Caco-2 (cell line): ENCODE results near the gene NPSR1. TPM values are rescaled to one million over a fixed set of nuclear protein-coding genes. Genes with fewer than 3 reads are reported as not detected.

Source experiments
- BruUV-seq: library from RNA; stranded (reverse); fragments of 400-500 nt; replicated peaks from 2 replicates; lab custom pipeline; 2021; lab: Mats Ljungman, UMichigan
- CTCF ChIA-PET: fragments of 300-600 bp; sonication (Branson Sonifier 250); formaldehyde crosslinking; loops from one replicate; lab custom pipeline; 2022; ENCODE audit warnings: antibody characterized with exemption; lab: Charles Lee
- POLR2A ChIA-PET: fragments of 300-600 bp; sonication (Branson Sonifier 250); formaldehyde crosslinking; loops from one replicate; lab custom pipeline; 2022; ENCODE audit warnings: antibody characterized with exemption; lab: Charles Lee
- DNase-seq, 2 experiments: peaks; one replicate each; pipeline versions ENCODE4 v3.0.0 to v3.0.0-alpha.2; 2020 to 2022
- H3K27me3 ChIP-seq: replicated peaks from 2 replicates; pipeline ENCODE4 v1.6.0; 2011; ENCODE audit warnings: low read length; ENCODE audit not compliant: control insufficient read depth, insufficient read depth
- H3K36me3 ChIP-seq: 2 replicates; pipeline ENCODE4 v1.5.1; 2011; ENCODE audit warnings: low read length; ENCODE audit not compliant: control insufficient read depth, insufficient read depth
- H3K4me1 ChIP-seq: fragments of 250-450 bp; sonication (Bioruptor Pico); 2 replicates; pipeline ENCODE4 v1.5.1; 2020; ENCODE audit warnings: mild to moderate bottlenecking
- H3K4me3 ChIP-seq: 2 replicates; pipeline ENCODE4 v1.5.1; 2011; ENCODE audit warnings: low read depth, mild to moderate bottlenecking, control low read depth, low read length
- H3K9me3 ChIP-seq: fragments of 250-450 bp; sonication (Bioruptor Pico); 2 replicates; pipeline ENCODE4 v1.5.1; 2020; ENCODE audit warnings: mild to moderate bottlenecking, moderate library complexity
- H3K27ac Mint-ChIP-seq: one replicate; pipeline ENCODE4 v1.8.0; 2022; ENCODE audit warnings: mixed read lengths; ENCODE audit not compliant: unreplicated experiment
- H3K27me3 Mint-ChIP-seq: one replicate; pipeline ENCODE4 v1.8.0; 2022; ENCODE audit warnings: mixed read lengths; ENCODE audit not compliant: insufficient read depth, unreplicated experiment
- H3K36me3 Mint-ChIP-seq: one replicate; pipeline ENCODE4 v1.8.0; 2022; ENCODE audit warnings: mild to moderate bottlenecking, mixed read lengths; ENCODE audit not compliant: insufficient read depth, unreplicated experiment
- H3K4me1 Mint-ChIP-seq: one replicate; pipeline ENCODE4 v1.8.0; 2022; ENCODE audit warnings: low read depth, mixed read lengths; ENCODE audit not compliant: unreplicated experiment
- H3K4me3 Mint-ChIP-seq: one replicate; pipeline ENCODE4 v1.8.0; 2022; ENCODE audit warnings: mild to moderate bottlenecking, moderate library complexity, mixed read lengths; ENCODE audit not compliant: unreplicated experiment
- H3K9me3 Mint-ChIP-seq: one replicate; pipeline ENCODE4 v1.8.0; 2022; ENCODE audit warnings: mixed read lengths; ENCODE audit not compliant: unreplicated experiment
- intact Hi-C: fragments of 100-400 bp; cut with micrococcal nuclease; formaldehyde crosslinking; loops from one replicate; pipeline ENCODE4 v1.10.0; 2022; ENCODE audit not compliant: unreplicated experiment
- total RNA-seq: library from RNA; stranded (reverse); gene quantifications from 2 replicates; pipeline ENCODE4 v1.2.3, GENCODE V29; 2022
- TF ChIP-seq, protein P1 (sequence below), 2 experiments: fragments of 200-600 bp in 1 of 2; IDR thresholded peaks; 1 replicate in 1 of 2; 2 replicates in 1 of 2; pipeline versions ENCODE4 v1.5.1 to v1.8.0; 2011 to 2022; ENCODE audit warnings: antibody characterized with exemption in 1 of 2, control low read depth in 1 of 2, inconsistent platforms in 1 of 2, low read depth in 1 of 2, low read length in 1 of 2, mild to moderate bottlenecking in 1 of 2, moderate library complexity in 1 of 2; ENCODE audit not compliant: insufficient read depth in 1 of 2, severe bottlenecking in 1 of 2, unreplicated experiment in 1 of 2

The NPSR1 gene
- total RNA-seq, 1 experiment from 2014 or later, result not detected

DNA sequence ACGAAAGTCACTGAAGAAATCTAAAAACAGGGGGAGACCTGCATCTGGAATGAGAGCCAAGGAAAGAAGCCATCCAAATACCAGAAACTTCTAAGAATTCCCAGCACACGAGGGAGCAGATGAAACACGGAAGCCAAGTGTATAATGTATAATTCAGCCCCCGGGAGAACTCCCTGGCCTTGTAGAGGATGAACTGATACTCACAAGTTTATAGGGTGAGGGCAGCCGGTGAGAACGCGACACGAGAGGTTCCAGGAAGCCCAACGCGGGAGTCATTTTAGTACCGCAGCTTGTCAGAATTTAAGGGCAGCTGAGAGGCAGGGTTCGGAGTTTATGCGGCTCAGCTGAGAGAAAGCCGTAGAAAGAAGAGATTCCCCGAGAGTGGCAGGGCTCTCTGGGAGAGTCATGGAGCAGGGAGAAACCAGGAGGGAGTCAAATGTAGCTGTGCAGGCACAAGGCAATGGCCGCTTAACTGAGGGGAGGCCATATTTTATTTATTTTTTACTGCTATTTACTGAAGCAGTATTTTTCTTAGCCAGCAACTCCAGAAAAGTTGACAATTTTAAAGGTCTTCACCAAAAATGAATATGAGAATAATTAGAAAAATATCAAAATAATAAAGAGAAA lies 164.0 kb downstream of the NPSR1 start:
- Histone ChIP-seq H3K36me3 (no peaks in the 10 kb centered on the region), H3K4me3 (no peak overlapping the region), H3K9me3 (no peaks in the 10 kb centered on the region), H3K27me3 (no peaks in the 10 kb centered on the region), H3K4me1 (no peaks in the 10 kb centered on the region)
- CTCF ChIA-PET, result no interaction called here
- H3K36me3 Mint-ChIP-seq, result no peaks in the 10 kb centered on the region
- no peaks in the 10 kb centered on the region for H3K9me3 Mint-ChIP-seq
- no peak for DNase-seq
- H3K27me3 Mint-ChIP-seq, result peaks cover 5% of the 10 kb centered on the region
- POLR2A ChIA-PET, result no interaction called here
- no peak overlapping the region for H3K4me3 Mint-ChIP-seq
- BruUV-seq, result no TSS peak
- H3K4me1 Mint-ChIP-seq, result no peaks in the 10 kb centered on the region
- intact Hi-C loops, result loop anchor here (2.0 to 10.0 kb wide), 3 partner anchors 65 to 147 kb away; no protein-coding TSS in a partner anchor
- H3K27ac Mint-ChIP-seq, result no peak overlapping the region
- TF ChIP-seq, protein P1, sequence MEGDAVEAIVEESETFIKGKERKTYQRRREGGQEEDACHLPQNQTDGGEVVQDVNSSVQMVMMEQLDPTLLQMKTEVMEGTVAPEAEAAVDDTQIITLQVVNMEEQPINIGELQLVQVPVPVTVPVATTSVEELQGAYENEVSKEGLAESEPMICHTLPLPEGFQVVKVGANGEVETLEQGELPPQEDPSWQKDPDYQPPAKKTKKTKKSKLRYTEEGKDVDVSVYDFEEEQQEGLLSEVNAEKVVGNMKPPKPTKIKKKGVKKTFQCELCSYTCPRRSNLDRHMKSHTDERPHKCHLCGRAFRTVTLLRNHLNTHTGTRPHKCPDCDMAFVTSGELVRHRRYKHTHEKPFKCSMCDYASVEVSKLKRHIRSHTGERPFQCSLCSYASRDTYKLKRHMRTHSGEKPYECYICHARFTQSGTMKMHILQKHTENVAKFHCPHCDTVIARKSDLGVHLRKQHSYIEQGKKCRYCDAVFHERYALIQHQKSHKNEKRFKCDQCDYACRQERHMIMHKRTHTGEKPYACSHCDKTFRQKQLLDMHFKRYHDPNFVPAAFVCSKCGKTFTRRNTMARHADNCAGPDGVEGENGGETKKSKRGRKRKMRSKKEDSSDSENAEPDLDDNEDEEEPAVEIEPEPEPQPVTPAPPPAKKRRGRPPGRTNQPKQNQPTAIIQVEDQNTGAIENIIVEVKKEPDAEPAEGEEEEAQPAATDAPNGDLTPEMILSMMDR (IDR thresholded peaks at IDR 0.05; ENCODE audit: insufficient read depth in 1 of 2, low read depth in 1 of 2, low read length in 1 of 2, severe bottlenecking in 1 of 2, unreplicated experiment in 1 of 2), result no peak

DNA sequence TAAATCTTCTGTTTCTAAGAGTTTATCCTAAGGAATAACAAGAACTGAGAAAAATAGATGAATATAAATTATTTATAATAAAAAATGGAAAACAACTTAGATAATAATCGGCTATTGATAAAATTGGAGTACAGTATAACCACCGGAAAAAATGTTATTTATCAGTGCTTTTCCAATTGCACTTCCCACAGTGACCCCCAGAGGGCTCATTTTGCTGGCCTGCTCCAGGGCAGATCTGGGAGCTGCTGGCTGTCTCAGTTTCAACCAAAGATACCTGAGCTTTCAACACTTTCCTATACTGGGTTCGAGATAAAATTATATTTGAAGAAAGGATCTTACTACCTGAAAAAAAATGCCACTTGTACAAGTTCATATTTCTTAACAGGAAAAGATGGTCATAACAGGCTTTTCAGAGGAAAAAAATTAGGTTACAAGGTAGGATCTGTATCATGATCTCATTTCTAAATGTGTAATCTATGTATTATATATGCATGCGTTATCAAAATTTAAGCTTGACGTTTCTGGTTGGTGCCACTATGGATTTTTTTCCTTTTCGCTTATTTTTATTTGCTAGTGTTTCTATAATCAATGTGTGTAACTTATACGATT lies 165.7 kb downstream of the NPSR1 start:
- H3K36me3 ChIP-seq, result no peaks in the 10 kb centered on the region
- no peaks in the 10 kb centered on the region for H3K4me1 ChIP-seq
- no peak overlapping the region for H3K27ac Mint-ChIP-seq
- H3K9me3 Mint-ChIP-seq, result no peaks in the 10 kb centered on the region
- no peaks in the 10 kb centered on the region for H3K36me3 Mint-ChIP-seq
- H3K4me3 Mint-ChIP-seq, result no peak overlapping the region
- POLR2A ChIA-PET, result no interaction called here
- H3K9me3 ChIP-seq, result no peaks in the 10 kb centered on the region
- intact Hi-C loops, result loop anchor here (1.0 to 10.0 kb wide), 5 partner anchors 66 to 212 kb away; no protein-coding TSS in a partner anchor
- no peaks in the 10 kb centered on the region for H3K4me1 Mint-ChIP-seq
- no peak overlapping the region for H3K4me3 ChIP-seq
- no peaks in the 10 kb centered on the region; the same call in 1 of the 2 replicates for H3K27me3 ChIP-seq
- H3K27me3 Mint-ChIP-seq, result peaks cover 5% of the 10 kb centered on the region
- BruUV-seq, result no TSS peak
- CTCF ChIA-PET, result interaction anchor here (1.0 to 1.2 kb wide), 3 partner anchors 21 to 212 kb away, joined by 3 to 9 read pairs (median 3); no protein-coding TSS in a partner anchor
- peak; percentile 59 to 68 for DNase-seq
- TF ChIP-seq, protein P1 (IDR thresholded peaks at IDR 0.05; ENCODE audit: insufficient read depth in 1 of 2, low read depth in 1 of 2, low read length in 1 of 2, severe bottlenecking in 1 of 2, unreplicated experiment in 1 of 2), result peak; percentile 88 to 90

DNA sequence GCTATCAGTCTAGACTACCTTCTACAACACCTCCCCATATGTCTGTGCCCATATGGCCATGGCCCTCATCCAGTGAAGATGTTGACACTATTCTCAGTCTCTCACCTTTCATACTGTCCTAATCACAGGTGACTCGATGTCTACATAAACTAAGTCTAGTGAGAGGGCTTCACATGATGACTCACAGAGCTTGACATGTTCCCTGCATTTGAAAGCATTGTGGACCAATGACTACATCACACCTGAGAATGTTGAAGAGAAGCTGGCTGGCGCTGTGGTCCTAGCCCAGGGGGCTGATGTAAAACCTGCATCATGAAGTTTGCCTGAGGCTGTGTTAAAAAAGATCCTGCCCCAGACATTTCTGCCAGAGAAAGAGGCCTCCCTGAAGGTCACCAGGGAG lies 167.2 kb downstream of the NPSR1 start:
- no peak overlapping the region for H3K4me3 Mint-ChIP-seq
- H3K9me3 ChIP-seq, result no peaks in the 10 kb centered on the region
- peaks cover 2% of the 10 kb centered on the region; the same call in 1 of the 2 replicates for H3K27me3 ChIP-seq
- intact Hi-C loops, result loop anchor here (10.0 kb wide), 1 partner anchor 150 kb away; no protein-coding TSS in a partner anchor
- H3K4me1 ChIP-seq, result no peaks in the 10 kb centered on the region
- POLR2A ChIA-PET, result interaction anchor here (0.6 kb wide), 1 partner anchor 161 kb away, joined by 6 read pairs; no protein-coding TSS in a partner anchor
- no peaks in the 10 kb centered on the region for H3K36me3 Mint-ChIP-seq
- no peaks in the 10 kb centered on the region for H3K4me1 Mint-ChIP-seq
- no peaks in the 10 kb centered on the region for H3K36me3 ChIP-seq
- no peak for DNase-seq
- TF ChIP-seq, protein P1 (IDR thresholded peaks at IDR 0.05; ENCODE audit: insufficient read depth in 1 of 2, low read depth in 1 of 2, low read length in 1 of 2, severe bottlenecking in 1 of 2, unreplicated experiment in 1 of 2), result no peak
- H3K9me3 Mint-ChIP-seq, result no peaks in the 10 kb centered on the region
- H3K27me3 Mint-ChIP-seq, result peaks cover 5% of the 10 kb centered on the region
- CTCF ChIA-PET, result no interaction called here
- H3K4me3 ChIP-seq, result no peak overlapping the region
- H3K27ac Mint-ChIP-seq, result no peak overlapping the region
- BruUV-seq, result no TSS peak
